H9 (cell line): Measurements from ENCODE around the gene RNF213. TPM values are rescaled to one million over a fixed set of nuclear protein-coding genes. Genes with fewer than 3 reads are reported as not detected.

ENCODE experiments used
- DNase-seq: peaks from one replicate; pipeline ENCODE4 v3.0.0-alpha.2; 2017
- H2AFZ ChIP-seq: one replicate; pipeline ENCODE4 v1.6.1; 2013; ENCODE audit warnings: mild to moderate bottlenecking, low read length, control low read depth, moderate library complexity
- H2AK5ac ChIP-seq: 2 replicates; pipeline ENCODE4 v1.6.1; 2013; ENCODE audit warnings: low read length, control low read depth, mixed read lengths; ENCODE audit not compliant: insufficient read length
- H2BK120ac ChIP-seq: one replicate; pipeline ENCODE4 v1.6.1; 2013; ENCODE audit warnings: low read depth, mild to moderate bottlenecking, low read length, control low read depth, inconsistent platforms; ENCODE audit not compliant: poor library complexity, severe bottlenecking
- H2BK12ac ChIP-seq: 2 replicates; pipeline ENCODE4 v1.6.1; 2013; ENCODE audit warnings: low read length, control low read depth, mixed read lengths, low read depth; ENCODE audit not compliant: insufficient read length
- H2BK15ac ChIP-seq: 2 replicates; pipeline ENCODE4 v1.6.1; 2013; ENCODE audit warnings: low read depth, low read length, control low read depth
- H2BK20ac ChIP-seq: one replicate; pipeline ENCODE4 v1.6.1; 2013; ENCODE audit warnings: low read depth, mild to moderate bottlenecking, low read length, control low read depth, inconsistent platforms; ENCODE audit not compliant: poor library complexity, severe bottlenecking
- H2BK5ac ChIP-seq: 2 replicates; pipeline ENCODE4 v1.6.1; 2013; ENCODE audit warnings: low read length, control low read depth, mixed read lengths; ENCODE audit not compliant: insufficient read length
- H3K14ac ChIP-seq: 2 replicates; pipeline ENCODE4 v1.6.1; 2013; ENCODE audit warnings: low read length, control low read depth; ENCODE audit not compliant: insufficient read depth
- H3K18ac ChIP-seq: 2 replicates; pipeline ENCODE4 v1.6.1; 2013; ENCODE audit warnings: low read depth, mild to moderate bottlenecking, mixed read lengths, low read length, control low read depth; ENCODE audit not compliant: insufficient read length
- H3K23ac ChIP-seq: 2 replicates; pipeline ENCODE4 v1.6.1; 2013; ENCODE audit warnings: low read length, control low read depth, mixed read lengths, low read depth; ENCODE audit not compliant: insufficient read length
- H3K23me2 ChIP-seq: 2 replicates; pipeline ENCODE4 v1.6.1; 2013; ENCODE audit warnings: low read depth, mild to moderate bottlenecking, mixed read lengths, low read length, control low read depth; ENCODE audit not compliant: insufficient read length, poor library complexity, severe bottlenecking
- H3K27ac ChIP-seq: 2 replicates; pipeline ENCODE4 v1.5.1; 2013; ENCODE audit warnings: low read length, control low read depth, mixed read lengths, low read depth; ENCODE audit not compliant: insufficient read length
- H3K27me3 ChIP-seq: 2 replicates; pipeline ENCODE4 v1.6.1; 2013; ENCODE audit warnings: low read length, control low read depth, inconsistent platforms; ENCODE audit not compliant: insufficient read depth
- H3K4ac ChIP-seq: 2 replicates; pipeline ENCODE4 v1.6.1; 2013; ENCODE audit warnings: low read depth, mild to moderate bottlenecking, control low read depth, inconsistent platforms, low read length, moderate library complexity
- H3K4me1 ChIP-seq: 2 replicates; pipeline ENCODE4 v1.6.1; 2013; ENCODE audit warnings: low read length, control low read depth, inconsistent platforms; ENCODE audit not compliant: insufficient read depth
- H3K4me2 ChIP-seq: 2 replicates; pipeline ENCODE4 v1.6.1; 2013; ENCODE audit warnings: low read length, control low read depth, mixed read lengths; ENCODE audit not compliant: insufficient read length, insufficient read depth
- H3K56ac ChIP-seq: 2 replicates; pipeline ENCODE4 v1.6.1; 2013; ENCODE audit warnings: low read depth, mild to moderate bottlenecking, mixed read lengths, low read length, control low read depth; ENCODE audit not compliant: insufficient read length
- H3K79me1 ChIP-seq: 2 replicates; pipeline ENCODE4 v1.6.1; 2013; ENCODE audit warnings: low read depth, mild to moderate bottlenecking, moderate library complexity, low read length, control low read depth, inconsistent platforms; ENCODE audit not compliant: insufficient read depth, poor library complexity, severe bottlenecking
- H3K79me2 ChIP-seq: 2 replicates; pipeline ENCODE4 v1.6.1; 2013; ENCODE audit warnings: low read length, control low read depth, inconsistent platforms; ENCODE audit not compliant: insufficient read depth
- H3K9ac ChIP-seq: 2 replicates; pipeline ENCODE4 v1.6.1; 2013; ENCODE audit warnings: low read length, control low read depth, mixed read lengths; ENCODE audit not compliant: insufficient read length; ENCODE audit errors: extremely low read depth
- H3K9me3 ChIP-seq: one replicate; pipeline ENCODE4 v1.6.1; 2013; ENCODE audit warnings: low read depth, low read length, inconsistent platforms; ENCODE audit not compliant: control insufficient read depth
- H3T11ph ChIP-seq: one replicate; pipeline ENCODE4 v1.6.1; 2013; ENCODE audit warnings: mild to moderate bottlenecking, low read length, control low read depth, inconsistent platforms
- H4K20me1 ChIP-seq: one replicate; pipeline ENCODE4 v1.6.1; 2013; ENCODE audit not compliant: control insufficient read depth, insufficient read length, insufficient read depth
- H4K5ac ChIP-seq: 2 replicates; pipeline ENCODE4 v1.6.1; 2013; ENCODE audit warnings: low read depth, mild to moderate bottlenecking, mixed read lengths, low read length, control low read depth; ENCODE audit not compliant: insufficient read length
- H4K8ac ChIP-seq: replicated peaks from 2 replicates; pipeline ENCODE4 v1.6.1; 2013; ENCODE audit warnings: low read length, control low read depth, mixed read lengths, low read depth; ENCODE audit not compliant: insufficient read length
- H4K91ac ChIP-seq: 2 replicates; pipeline ENCODE4 v1.6.1; 2013; ENCODE audit warnings: low read depth, mild to moderate bottlenecking, moderate library complexity, mixed read lengths, low read length, control low read depth; ENCODE audit not compliant: insufficient read length
- H3K27ac Mint-ChIP-seq, 3 experiments: 2 replicates in 2 of 3; 3 replicates in 1 of 3; pipeline ENCODE4 v1.8.0; 2020 to 2021; ENCODE audit warnings: mixed read lengths in 3 of 3, mild to moderate bottlenecking in 1 of 3, moderate library complexity in 1 of 3
- H3K27me3 Mint-ChIP-seq: 2 replicates; pipeline ENCODE4 v1.8.0; 2021; ENCODE audit warnings: low read depth, mild to moderate bottlenecking, moderate library complexity, mixed read lengths
- H3K36me3 Mint-ChIP-seq, 3 experiments: 2 replicates in 2 of 3; 3 replicates in 1 of 3; pipeline ENCODE4 v1.8.0; 2020 to 2021; ENCODE audit warnings: low read depth in 3 of 3, mixed read lengths in 3 of 3; ENCODE audit not compliant: insufficient read depth in 1 of 3
- H3K4me1 Mint-ChIP-seq, 2 experiments: 2 replicates each; pipeline ENCODE4 v1.8.0; 2020; ENCODE audit warnings: mixed read lengths in 2 of 2
- H3K4me3 Mint-ChIP-seq, 2 experiments: 2 replicates in 1 of 2; 3 replicates in 1 of 2; pipeline ENCODE4 v1.8.0; 2020 to 2021; ENCODE audit warnings: mild to moderate bottlenecking in 2 of 2, mixed read lengths in 2 of 2, moderate library complexity in 1 of 2
- H3K9me3 Mint-ChIP-seq, 2 experiments: 2 replicates in 1 of 2; 3 replicates in 1 of 2; pipeline ENCODE4 v1.8.0; 2020; ENCODE audit warnings: mild to moderate bottlenecking in 2 of 2, mixed read lengths in 2 of 2, moderate library complexity in 1 of 2
- CTCF ChIP-seq: fragments of 200-600 bp; sonication (generic); conservative IDR thresholded peaks from 3 replicates; pipeline ENCODE4 v1.8.0; 2021; ENCODE audit warnings: antibody characterized with exemption, mild to moderate bottlenecking
- WGBS: extraction: QIAGEN DNeasy Blood & Tissue Kit; methylation state at CpG from one replicate; pipeline ENCODE4 v1.1.7; 2013; ENCODE audit warnings: missing lambda C conversion rate, low lambda C conversion rate, mixed read lengths; ENCODE audit not compliant: insufficient read length; ENCODE audit errors: extremely low coverage; 5-methylcytosine and 5-hydroxymethylcytosine counted together
- total RNA-seq: library from RNA; stranded (reverse); gene quantifications from 2 replicates; pipeline ENCODE4 v1.2.1, GENCODE V29; 2021

RNF213 gene
- total RNA-seq, 1 experiment from 2014 or later, result 34.3 TPM

GRCh38 chr17:80345841-80346497, 85.3 kb downstream of the RNF213 start:
- Histone ChIP-seq H3K9ac (no peak overlapping the region), H3K4me2 (no peak overlapping the region), H3K18ac (no peak overlapping the region), H2BK120ac (no peak overlapping the region), H4K91ac (no peak overlapping the region), H3K9me3 (no peaks in the 10 kb centered on the region), H3K79me2 (0 out of 2 replicates have a peak, but pooled peaks cover 2% of the 10 kb centered on the region), H2BK12ac (no peak overlapping the region), H3K27ac (no peak overlapping the region), H2BK15ac (no peak overlapping the region), H2AFZ (no peak overlapping the region), H3T11ph (no peak overlapping the region), H4K5ac (no peak overlapping the region), H3K4me1 (no peaks in the 10 kb centered on the region), H3K4ac (no peak overlapping the region), H2AK5ac (no peak overlapping the region), H2BK5ac (no peak overlapping the region), H3K56ac (no peak overlapping the region), H3K79me1 (no peaks in the 10 kb centered on the region), H3K23me2 (no peaks in the 10 kb centered on the region), H4K8ac (no peak overlapping the region), H3K23ac (no peak overlapping the region), H3K14ac (no peak overlapping the region), H2BK20ac (no peak overlapping the region), H4K20me1 (no peaks in the 10 kb centered on the region), H3K27me3 (no peaks in the 10 kb centered on the region)
- DNase-seq, result no peak
- Mint-ChIP-seq H3K4me3 (no peak overlapping the region), H3K9me3 (no peaks in the 10 kb centered on the region), H3K36me3 (peaks cover 38 to 87% (median 81%) of the 10 kb centered on the region in 3 experiments), H3K4me1 (no peaks in the 10 kb centered on the region), H3K27ac (no peak overlapping the region), H3K27me3 (no peaks in the 10 kb centered on the region; the same call in 1 of the 2 replicates)
- TF ChIP-seq CTCF, result no peak
- WGBS, result no CpG with 5 or more reads among the region's 27 CpGs
